NCI-H187 treated with DMSO at 0.1 percent for 48 hours (cell line): Measurements from ENCODE around the gene SPHKAP.
A peak's percentile ranks its signal among the peaks of the same experiment; 100 is the strongest.
"Not testable (repeated sequence)": the region's sequence is repeated elsewhere in the genome, so short reads cannot be mapped to it uniquely, and the experiment has no call there.

ENCODE experiments used
- DNase-seq: peaks from one replicate; lab custom pipeline; 2025; lab: John Stamatoyannopoulos, UW

Gene SPHKAP

DNA sequence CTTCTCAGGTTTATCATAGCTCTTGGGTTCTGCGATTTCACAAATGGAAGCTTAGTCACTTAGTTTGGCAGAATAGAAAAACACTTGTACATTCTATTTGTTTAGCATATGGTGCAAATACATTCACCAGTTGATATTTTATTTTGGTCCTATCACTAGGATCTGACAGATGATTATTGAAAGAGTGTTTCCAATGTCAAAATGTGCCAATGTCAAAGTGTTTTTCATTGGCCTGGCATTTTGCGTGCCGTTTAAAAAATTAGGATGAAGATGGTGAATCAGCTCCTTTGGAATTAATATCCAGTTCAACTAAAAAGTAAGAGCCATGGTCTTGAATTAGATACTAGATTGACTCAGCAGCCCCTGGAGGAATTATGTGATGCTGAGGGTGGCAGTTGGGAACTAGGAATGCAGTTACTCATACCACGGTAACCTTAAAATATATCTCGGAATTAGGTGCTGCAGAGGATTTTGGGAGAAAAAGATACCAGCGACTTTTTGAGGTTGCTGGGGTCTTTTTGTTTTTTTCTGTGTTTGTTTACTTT lies 87.0 kb downstream of the SPHKAP start:
- DNase-seq = no peak

- no peak for DNase-seq
These were observed 89.4 kb downstream of the SPHKAP start for GRCh38 chr2:228092056-228092455.

DNA sequence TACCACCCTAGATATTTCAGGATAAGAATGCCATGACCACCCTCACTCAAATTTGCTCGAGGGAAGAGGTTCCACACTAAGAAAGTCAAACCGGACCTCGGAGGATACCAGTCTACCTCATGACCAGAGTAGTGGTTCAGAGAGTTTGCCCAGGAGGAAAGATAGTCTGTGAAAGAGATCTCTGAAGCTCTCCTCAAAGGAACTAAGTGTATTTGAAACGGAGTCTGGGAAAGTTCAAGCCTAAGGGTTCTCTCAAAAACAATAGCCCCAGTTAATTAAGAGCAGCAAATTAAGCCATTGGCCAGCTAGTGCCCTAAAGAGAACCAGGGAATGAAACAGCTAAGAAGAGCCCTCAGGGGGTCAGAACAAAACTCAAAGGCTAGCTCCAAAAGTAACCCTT lies 94.9 kb downstream of the SPHKAP start:
- DNase-seq = no peak

GRCh38 chr2:228084717-228085116 lies 96.8 kb downstream of the SPHKAP start:
- DNase-seq = no peak

- DNase-seq = no peak
These were observed 98.4 kb downstream of the SPHKAP start for GRCh38 chr2:228083131-228083530.

DNA sequence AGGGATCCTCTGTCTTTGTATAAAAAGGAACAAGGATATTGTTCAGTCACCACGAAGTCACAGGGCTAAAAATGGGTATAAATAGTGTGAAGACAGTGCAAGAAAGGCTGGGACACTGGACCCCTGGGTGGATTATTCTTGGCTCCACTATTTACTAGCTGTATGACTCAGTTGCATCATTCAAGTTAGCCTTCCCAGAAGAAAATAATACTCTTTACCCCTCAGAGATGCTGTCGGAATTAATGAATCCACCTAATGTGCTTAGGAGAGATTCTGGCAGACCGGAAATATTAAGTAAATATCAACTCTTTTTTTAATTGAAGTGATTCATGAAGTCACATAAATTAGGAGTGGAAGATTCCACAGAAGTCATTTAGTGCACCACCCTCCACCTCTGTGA lies 98.9 kb downstream of the SPHKAP start:
- DNase-seq = no peak

DNA sequence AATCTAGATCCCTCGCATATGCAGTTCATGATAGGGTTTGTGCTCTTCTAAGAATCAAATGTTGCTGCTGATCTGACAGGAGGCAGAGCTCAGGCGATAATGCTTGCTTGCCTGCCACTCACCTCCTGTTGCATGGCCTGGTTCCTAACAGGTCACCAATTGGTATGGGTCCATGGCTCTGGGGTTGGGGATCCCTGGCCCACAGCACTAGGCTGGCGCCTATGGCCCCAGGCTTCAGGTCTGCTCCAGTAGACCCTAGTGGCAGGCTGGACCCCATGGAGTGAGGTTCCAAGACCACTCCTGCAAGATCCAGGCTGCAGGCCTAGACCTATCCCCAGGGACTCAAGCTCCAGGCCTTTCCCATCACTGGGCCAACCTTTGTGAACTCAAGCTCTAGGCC lies 102.3 kb downstream of the SPHKAP start:
- no peak for DNase-seq

DNA sequence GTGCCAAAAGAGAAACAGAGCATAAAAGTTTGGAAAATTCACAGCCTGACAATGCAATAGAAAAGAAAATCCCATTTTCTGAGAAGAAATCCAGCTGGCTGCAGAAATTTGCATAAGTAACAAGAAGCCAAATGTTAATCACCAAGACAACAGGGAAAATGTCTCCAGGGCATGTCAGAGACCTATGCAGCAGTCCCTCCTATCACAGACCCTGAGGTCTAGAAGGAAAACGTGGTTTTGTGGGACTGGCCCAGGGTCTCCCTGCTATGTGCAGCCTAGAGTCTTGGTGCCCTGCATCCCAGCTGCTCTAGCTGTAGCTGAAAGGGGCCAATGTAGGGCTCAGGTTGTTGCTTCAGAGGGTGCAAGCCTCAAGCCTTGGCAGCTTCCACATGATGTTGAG lies 104.8 kb downstream of the SPHKAP start:
- DNase-seq = not testable (repeated sequence)

GRCh38 chr2:228072669-228073068 lies 108.8 kb downstream of the SPHKAP start:
- DNase-seq = no peak

DNA sequence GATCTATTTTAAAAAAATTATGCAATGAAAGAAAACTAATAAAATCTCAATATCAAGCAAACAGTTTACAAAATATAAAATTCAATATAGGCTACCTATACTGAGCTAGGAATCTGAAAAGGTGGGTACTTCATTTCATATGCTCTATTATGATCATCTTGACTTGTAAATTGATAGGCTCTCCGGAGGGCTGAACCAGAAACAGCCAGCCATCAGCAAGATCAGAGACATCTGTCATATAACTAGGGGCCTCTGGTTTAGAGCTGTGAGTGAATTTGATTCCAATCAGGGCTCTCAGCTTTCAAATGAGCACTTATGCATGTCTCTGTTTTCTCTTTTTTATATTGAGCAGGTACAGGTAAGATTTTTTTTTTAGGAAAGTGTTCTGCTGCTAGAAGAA lies 114.2 kb downstream of the SPHKAP start:
- peak; percentile 31 for DNase-seq

- no peak for DNase-seq
These were observed 115.2 kb downstream of the SPHKAP start for GRCh38 chr2:228066126-228066798.

GRCh38 chr2:228065686-228066085 lies 115.8 kb downstream of the SPHKAP start:
- no peak for DNase-seq

DNA sequence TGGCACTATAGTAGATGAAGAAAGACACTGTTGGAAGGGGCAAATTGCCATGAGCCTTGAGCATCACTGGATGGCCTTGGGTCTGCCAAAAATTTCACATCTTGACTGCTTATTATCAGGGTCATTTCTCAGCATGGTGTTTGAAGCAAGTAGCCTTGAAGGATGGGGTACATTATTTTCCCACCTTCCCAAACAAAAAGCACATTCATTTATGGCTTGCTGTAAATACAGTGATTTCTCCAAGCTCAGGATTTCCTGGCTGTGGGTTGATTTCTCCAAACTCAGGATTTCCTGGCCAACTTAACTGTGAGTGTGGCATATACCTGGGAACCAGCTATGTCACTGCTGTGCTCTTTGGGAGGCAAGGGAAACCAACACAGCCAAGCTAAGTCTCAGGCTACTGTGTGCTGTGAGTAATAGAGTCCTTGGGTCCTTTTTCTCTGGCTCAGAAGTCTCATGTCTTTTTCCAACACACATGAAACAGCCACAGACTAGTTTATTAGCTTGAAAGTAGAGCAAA lies 116.6 kb downstream of the SPHKAP start:
- no peak for DNase-seq

GRCh38 chr2:228064024-228064423 lies 117.5 kb downstream of the SPHKAP start:
- no peak for DNase-seq

- DNase-seq = no peak
These were observed 117.9 kb downstream of the SPHKAP start for GRCh38 chr2:228063558-228063957.

- DNase-seq = no peak
These were observed 121.8 kb downstream of the SPHKAP start for GRCh38 chr2:228059735-228060134.

DNA sequence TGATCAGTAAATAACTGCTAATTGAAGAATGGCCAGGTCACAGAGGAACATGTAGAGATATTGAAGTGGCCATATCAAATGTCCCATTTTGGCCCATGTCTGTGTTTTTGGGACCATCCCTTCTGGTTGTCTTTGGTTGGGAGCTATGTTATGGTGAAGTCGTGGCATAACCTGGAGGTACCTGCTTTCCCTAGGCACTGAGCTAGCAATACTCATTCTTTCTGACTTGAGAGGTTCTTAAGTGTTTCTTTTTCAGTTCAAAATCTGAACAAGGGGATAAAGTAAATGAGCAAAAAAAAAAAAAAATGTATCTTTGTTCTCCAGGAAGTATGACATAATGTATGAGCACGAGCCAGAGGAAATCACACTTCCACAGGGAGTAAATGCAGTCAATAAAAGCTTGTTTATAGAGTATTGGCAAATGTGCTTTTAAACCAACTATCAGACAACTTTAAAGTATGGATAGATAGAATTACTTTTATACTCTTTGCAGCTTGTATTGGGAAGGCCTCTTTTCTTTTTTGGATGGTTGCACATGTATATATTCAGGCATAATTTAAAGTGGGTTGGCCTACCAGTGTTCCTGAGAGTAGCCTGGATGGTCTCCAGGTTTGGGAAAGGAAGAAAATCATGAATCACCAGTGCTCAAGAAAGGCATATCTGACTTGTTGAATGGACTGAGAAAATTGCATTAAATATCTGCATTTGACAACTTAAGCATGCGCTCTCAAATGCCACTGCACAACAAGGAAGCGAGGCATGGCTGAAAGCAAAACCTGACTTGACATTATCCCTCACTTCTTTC lies 125.0 kb downstream of the SPHKAP start:
- DNase-seq = no peak

GRCh38 chr2:228048838-228049490 lies 132.5 kb downstream of the SPHKAP start:
- DNase-seq = peak; percentile 10

GRCh38 chr2:228040995-228041394 lies 140.5 kb downstream of the SPHKAP start:
- no peak for DNase-seq

DNA sequence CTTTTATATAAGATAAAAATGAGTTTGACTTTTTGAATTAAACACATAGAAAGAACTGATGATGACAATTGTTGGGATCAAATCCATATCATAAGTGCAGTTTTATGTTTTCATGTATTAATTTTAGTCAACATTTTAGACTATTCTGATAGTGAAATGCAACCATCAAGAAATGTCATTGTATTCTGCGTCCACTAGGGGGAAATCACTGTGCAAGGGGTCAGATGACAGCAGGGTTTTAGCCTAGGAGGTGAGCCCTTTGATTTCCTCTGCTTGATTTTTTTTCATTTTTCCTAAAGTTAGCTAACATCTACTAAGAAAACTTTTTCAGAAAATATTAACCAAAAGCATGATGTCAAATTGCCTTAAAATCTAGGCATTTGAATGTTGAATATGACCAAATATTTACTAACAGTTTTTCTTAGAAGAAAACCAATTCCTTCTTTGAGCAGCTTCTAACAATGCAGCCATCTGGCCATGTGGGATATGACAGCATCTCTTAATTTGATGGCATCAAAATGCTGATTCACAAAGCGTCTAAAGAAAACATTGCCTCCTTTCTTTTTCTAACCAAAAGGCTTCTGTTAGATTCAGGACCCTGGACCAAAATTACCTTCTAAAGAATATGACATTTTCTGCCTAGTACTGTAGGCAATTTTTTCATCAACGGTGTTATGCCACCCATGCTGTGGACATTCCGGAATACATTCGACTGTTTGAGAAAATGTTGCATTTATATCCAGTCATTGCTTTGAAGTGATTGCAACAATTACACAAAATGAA lies 141.5 kb downstream of the SPHKAP start:
- DNase-seq = no peak

DNA sequence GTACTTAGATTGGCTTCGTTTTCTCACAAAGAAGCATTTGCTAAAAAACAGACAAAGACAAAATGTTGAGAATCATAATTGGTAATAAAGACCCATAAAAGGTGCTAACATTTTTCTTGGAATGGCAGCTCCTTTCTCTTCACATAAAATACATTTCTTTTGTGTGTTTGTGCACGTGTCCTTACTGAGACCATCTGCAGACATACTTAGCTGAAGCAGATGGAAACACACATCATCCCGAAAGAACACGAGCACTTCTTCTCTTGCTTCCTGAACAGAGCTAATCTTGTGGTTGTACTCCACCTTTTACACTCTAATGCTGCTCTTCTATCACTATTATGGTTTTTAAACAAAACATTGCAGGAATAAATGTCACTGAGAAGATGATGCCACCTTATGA lies 142.5 kb downstream of the SPHKAP start:
- DNase-seq = no peak

DNA sequence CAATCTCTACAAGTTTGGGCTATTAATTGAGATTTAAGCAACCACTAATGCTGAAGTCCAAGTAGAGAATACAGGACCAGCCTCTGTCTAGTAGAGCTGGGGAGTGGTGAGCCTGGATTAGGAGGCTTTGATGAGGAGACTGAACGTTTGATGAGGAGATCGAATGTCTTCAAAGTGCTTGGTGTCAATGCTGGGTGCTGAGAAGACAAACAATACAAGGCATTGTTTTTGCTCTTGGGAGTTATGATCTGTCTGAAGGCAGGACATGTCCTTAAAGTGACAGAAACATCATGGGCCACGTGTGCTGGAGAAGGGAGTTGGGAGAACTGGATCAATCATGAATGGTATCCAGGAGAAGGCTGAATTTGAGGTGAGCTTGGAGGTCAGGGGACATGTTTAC lies 143.6 kb downstream of the SPHKAP start:
- DNase-seq = no peak
